ENCODE measurements around the gene CHST9. TPM values are rescaled to one million over a fixed set of nuclear protein-coding genes. Genes with fewer than 3 reads are reported as not detected.
A peak's percentile ranks its signal among the peaks of the same experiment; 100 is the strongest.

CHST9 gene
- total RNA-seq, 1 donor from 2014 or later = 0.32 TPM

DNA sequence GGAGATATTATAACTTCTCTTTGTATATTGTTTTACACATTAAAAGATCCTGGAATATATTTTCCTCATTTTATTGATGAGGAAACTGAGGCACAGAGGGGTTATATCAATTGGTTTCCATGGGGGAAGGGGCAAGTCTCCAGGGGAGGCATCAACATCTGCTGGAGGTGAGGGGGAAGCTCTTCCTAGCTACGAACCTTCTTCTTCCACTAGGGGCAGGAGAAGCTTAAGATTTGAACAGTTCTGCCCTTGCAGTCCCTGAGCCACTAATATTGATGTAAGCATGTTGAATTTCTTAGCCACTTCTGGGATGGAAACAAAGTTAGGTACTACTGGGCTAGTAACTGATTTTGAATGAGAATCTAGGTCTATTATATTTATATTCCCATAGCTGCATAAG, 179.5 kb downstream of the CHST9 start:
- Mint-ChIP-seq H3K4me1 (ENCODE audit: unreplicated experiment) (no peaks in the 10 kb centered on the region), H3K27ac (ENCODE audit: unreplicated experiment) (no peak overlapping the region), H3K9me3 (ENCODE audit: unreplicated experiment) (no peaks in the 10 kb centered on the region), H3K36me3 (ENCODE audit: unreplicated experiment) (no peaks in the 10 kb centered on the region), H3K27me3 (ENCODE audit: unreplicated experiment) (peaks cover 33% of the 10 kb centered on the region), H3K4me3 (ENCODE audit: unreplicated experiment) (no peak overlapping the region)
- TF ChIP-seq CTCF (IDR thresholded peaks at IDR 0.05) = peak; percentile 49
- no peak for DNase-seq (ENCODE audit: extremely low spot score, unreplicated experiment)

DNA sequence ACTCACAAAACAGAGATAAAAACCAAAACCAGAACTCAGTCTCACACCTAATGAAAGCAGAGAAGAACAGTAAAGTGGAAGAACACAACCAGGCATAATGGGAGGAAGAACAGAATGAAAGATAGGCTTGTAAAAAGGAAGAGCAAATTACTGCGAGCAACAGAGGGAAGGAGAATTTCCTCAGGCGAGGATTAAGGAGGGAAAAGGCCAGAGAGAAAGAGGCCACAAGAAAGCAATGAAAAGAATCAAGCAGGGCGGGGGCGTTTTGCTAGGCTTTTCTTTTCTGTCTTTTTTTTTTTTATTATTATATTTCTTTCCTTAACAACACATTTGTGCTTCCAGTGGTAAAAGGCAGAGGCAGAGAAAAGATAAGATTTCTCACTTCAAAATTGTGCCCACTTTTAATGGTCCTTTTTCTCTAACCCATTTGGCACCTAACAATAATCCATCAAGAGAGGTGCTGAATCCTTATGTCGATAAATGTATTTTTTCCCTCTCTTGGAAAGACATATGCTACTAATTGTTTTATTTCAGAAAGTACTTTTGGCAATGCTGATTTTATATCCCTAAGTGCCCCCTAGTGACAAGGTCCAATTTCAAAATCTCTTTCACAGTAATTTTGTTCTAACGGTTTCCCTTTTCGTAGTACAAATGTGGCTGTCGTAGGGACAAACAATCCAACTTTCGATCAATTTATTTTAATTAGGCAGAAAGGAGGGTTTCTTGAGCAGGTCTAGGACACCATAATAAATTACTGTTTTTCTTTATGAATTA, 180.9 kb downstream of the CHST9 start:
- peaks cover 38% of the 10 kb centered on the region for H3K27me3 Mint-ChIP-seq (ENCODE audit: unreplicated experiment)
- peak; percentile 60 for TF ChIP-seq CTCF (IDR thresholded peaks at IDR 0.05)
- DNase-seq (ENCODE audit: extremely low spot score, unreplicated experiment) = no peak
- H3K9me3 Mint-ChIP-seq (ENCODE audit: unreplicated experiment) = no peaks in the 10 kb centered on the region
- H3K4me1 Mint-ChIP-seq (ENCODE audit: unreplicated experiment) = no peaks in the 10 kb centered on the region
- H3K4me3 Mint-ChIP-seq (ENCODE audit: unreplicated experiment) = no peak overlapping the region
- no peak overlapping the region for H3K27ac Mint-ChIP-seq (ENCODE audit: unreplicated experiment)
- no peaks in the 10 kb centered on the region for H3K36me3 Mint-ChIP-seq (ENCODE audit: unreplicated experiment)

- H3K27ac Mint-ChIP-seq (ENCODE audit: unreplicated experiment) = no peak overlapping the region
Measured at GRCh38 chr18:26999797-27000196, 185.3 kb downstream of the CHST9 start.

GRCh38 chr18:26993568-26993967, 191.5 kb downstream of the CHST9 start:
- no peaks in the 10 kb centered on the region for H3K4me1 Mint-ChIP-seq (ENCODE audit: unreplicated experiment)
- TF ChIP-seq CTCF (IDR thresholded peaks at IDR 0.05) = no peak
- peaks cover 5% of the 10 kb centered on the region for H3K9me3 Mint-ChIP-seq (ENCODE audit: unreplicated experiment)
- DNase-seq (ENCODE audit: extremely low spot score, unreplicated experiment) = no peak
- H3K27me3 Mint-ChIP-seq (ENCODE audit: unreplicated experiment) = peaks cover 7% of the 10 kb centered on the region
- no peak overlapping the region for H3K27ac Mint-ChIP-seq (ENCODE audit: unreplicated experiment)
- H3K36me3 Mint-ChIP-seq (ENCODE audit: unreplicated experiment) = no peaks in the 10 kb centered on the region
- no peak overlapping the region for H3K4me3 Mint-ChIP-seq (ENCODE audit: unreplicated experiment)

More at GRCh38 chr18:26999797-27000196, 185.3 kb downstream of the CHST9 start:
- H3K4me3 Mint-ChIP-seq (ENCODE audit: unreplicated experiment) = no peak overlapping the region
- no peak for TF ChIP-seq CTCF (IDR thresholded peaks at IDR 0.05)
- no peaks in the 10 kb centered on the region for H3K4me1 Mint-ChIP-seq (ENCODE audit: unreplicated experiment)
- no peaks in the 10 kb centered on the region for H3K36me3 Mint-ChIP-seq (ENCODE audit: unreplicated experiment)
- peaks cover 17% of the 10 kb centered on the region for H3K27me3 Mint-ChIP-seq (ENCODE audit: unreplicated experiment)
- H3K9me3 Mint-ChIP-seq (ENCODE audit: unreplicated experiment) = no peaks in the 10 kb centered on the region
- no peak for DNase-seq (ENCODE audit: extremely low spot score, unreplicated experiment)

DNA sequence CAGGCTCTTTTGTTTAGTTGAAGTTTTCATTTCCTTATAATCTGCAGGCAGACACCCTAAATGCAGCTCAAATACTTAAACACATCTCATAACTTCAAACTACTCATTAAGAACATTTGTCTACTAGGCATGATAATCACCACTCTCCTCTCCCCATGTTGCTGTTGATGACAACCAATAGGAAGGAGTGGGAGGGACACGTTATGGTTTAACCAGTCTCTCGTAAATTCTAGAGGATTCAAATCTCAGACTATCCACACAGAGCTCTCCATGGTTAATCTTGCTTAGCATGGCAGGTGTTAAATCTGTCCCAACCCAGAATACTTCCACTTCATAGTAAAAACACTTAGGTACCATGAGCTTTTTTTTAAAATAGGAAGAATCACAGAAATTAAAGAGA, 192.2 kb downstream of the CHST9 start:
- Mint-ChIP-seq H3K4me3 (ENCODE audit: unreplicated experiment) (no peak overlapping the region), H3K4me1 (ENCODE audit: unreplicated experiment) (no peaks in the 10 kb centered on the region), H3K36me3 (ENCODE audit: unreplicated experiment) (no peaks in the 10 kb centered on the region), H3K27me3 (ENCODE audit: unreplicated experiment) (peaks cover 7% of the 10 kb centered on the region), H3K9me3 (ENCODE audit: unreplicated experiment) (peaks cover 6% of the 10 kb centered on the region), H3K27ac (ENCODE audit: unreplicated experiment) (no peak overlapping the region)
- DNase-seq (ENCODE audit: extremely low spot score, unreplicated experiment) = no peak
- TF ChIP-seq CTCF (IDR thresholded peaks at IDR 0.05) = no peak

All from osteocyte (in vitro differentiated cells).